ENCODE measurements around the gene YWHAG. TPM values are rescaled to one million over a fixed set of nuclear protein-coding genes. Genes with fewer than 3 reads are reported as not detected.

The YWHAG gene
- total and polyA plus RNA-seq, 2 of the 13 experiments (the other 11 are each of a cell fraction or from before 2014, with no cell fraction given) = 36.9 to 67.5 TPM

- TF ChIP-seq, protein P1, sequence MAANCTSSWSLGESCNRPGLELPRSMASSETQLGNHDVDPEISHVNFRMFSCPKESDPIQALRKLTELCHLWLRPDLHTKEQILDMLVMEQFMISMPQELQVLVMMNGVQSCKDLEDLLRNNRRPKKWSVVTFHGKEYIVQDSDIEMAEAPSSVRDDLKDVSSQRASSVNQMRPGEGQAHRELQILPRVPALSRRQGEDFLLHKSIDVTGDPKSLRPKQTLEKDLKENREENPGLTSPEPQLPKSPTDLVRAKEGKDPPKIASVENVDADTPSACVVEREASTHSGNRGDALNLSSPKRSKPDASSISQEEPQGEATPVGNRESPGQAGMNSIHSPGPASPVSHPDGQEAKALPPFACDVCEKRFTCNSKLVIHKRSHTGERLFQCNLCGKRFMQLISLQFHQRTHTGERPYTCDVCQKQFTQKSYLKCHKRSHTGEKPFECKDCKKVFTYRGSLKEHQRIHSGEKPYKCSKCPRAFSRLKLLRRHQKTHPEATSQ (CRISPR knock-in tag; IDR thresholded peaks at IDR 0.05; ENCODE audit: borderline replicate concordance) = no peak; the same call in 1 of the 2 replicates
- TF ChIP-seq ATM (IDR thresholded peaks at IDR 0.05; ENCODE audit: borderline replicate concordance) (no peak), ZNF281 (CRISPR knock-in tag; IDR thresholded peaks at IDR 0.05; ENCODE audit: borderline replicate concordance) (peak; percentile 94), GFI1 (CRISPR knock-in tag; IDR thresholded peaks at IDR 0.05; ENCODE audit: borderline replicate concordance) (no peak), IRF2 (CRISPR knock-in tag; IDR thresholded peaks at IDR 0.05) (peak; percentile 78; the same call in 1 of the 2 replicates), GTF3A (CRISPR knock-in tag; conservative IDR thresholded peaks at IDR 0.05) (no peak), NR2F6 (IDR thresholded peaks at IDR 0.05) (no peak), NR2F6 (CRISPR knock-in tag; IDR thresholded peaks at IDR 0.05) (peak; percentile 34; the same call in 1 of the 2 replicates), HMG20B (CRISPR knock-in tag; conservative IDR thresholded peaks at IDR 0.05) (no peak), LRRFIP1 (CRISPR knock-in tag; conservative IDR thresholded peaks at IDR 0.05) (no peak), MTA3 (CRISPR knock-in tag; IDR thresholded peaks at IDR 0.05) (no peak), GABPB1 (CRISPR knock-in tag; IDR thresholded peaks at IDR 0.05) (peak; percentile 63), HNRNPL (IDR thresholded peaks at IDR 0.05; ENCODE audit: low read depth, low read length) (no peak), SMARCC2 (IDR thresholded peaks at IDR 0.05) (no peak), ELF3 (CRISPR knock-in tag; IDR thresholded peaks at IDR 0.05) (peak; percentile 73), ZNF879 (CRISPR knock-in tag; IDR thresholded peaks at IDR 0.05) (0 out of 2 replicates have a peak, but pooled peaks have one; percentile 72), ETV6 (CRISPR knock-in tag; conservative IDR thresholded peaks at IDR 0.05) (no peak), PCBP1 (IDR thresholded peaks at IDR 0.05; ENCODE audit: borderline replicate concordance, low read depth, low read length) (peak; percentile 91; the same call in 1 of the 2 replicates), NR2F1 (CRISPR knock-in tag; IDR thresholded peaks at IDR 0.05) (no peak), ZNF205 (CRISPR knock-in tag; IDR thresholded peaks at IDR 0.05) (no peak), SALL2 (CRISPR knock-in tag; IDR thresholded peaks at IDR 0.05) (peak; percentile 32; the same call in 1 of the 2 replicates), SOX13 (IDR thresholded peaks at IDR 0.05) (no peak), SOX13 (CRISPR knock-in tag; conservative IDR thresholded peaks at IDR 0.05 in 1 of 2, IDR thresholded peaks at IDR 0.05 in 1 of 2) (peak in 1 of 2 experiments; percentile 20; a peak in 2 of 4 replicates), MYNN (CRISPR knock-in tag; IDR thresholded peaks at IDR 0.05; ENCODE audit: low read depth) (peak; percentile 43; the same call in 1 of the 2 replicates)
Measured at GRCh38 chr7:76359111-76359977, 553 bp upstream of the YWHAG start (continued).
